ENCODE data around the gene TFIP11. TPM values are rescaled to one million over a fixed set of nuclear protein-coding genes. Genes with fewer than 3 reads are reported as not detected.

The TFIP11 gene
- total and polyA plus RNA-seq, 5 donors from 2014 or later = 31.9 to 109 (median 40.8) TPM

GRCh38 chr22:26540119-26540518, 27.8 kb upstream of the TFIP11 start:
- Mint-ChIP-seq H3K36me3 (peaks cover 30% of the 10 kb centered on the region), H3K27me3 (no peaks in the 10 kb centered on the region), H3K4me1 (peaks cover 0 to 20% (median 7%) of the 10 kb centered on the region in 4 donors), H3K9me3 (no peaks in the 10 kb centered on the region), H3K27ac (no peak overlapping the region), H3K4me3 (no peak overlapping the region)
- ATAC-seq (ENCODE audit: low read depth in 2 of 2) = no peak
- H3K9me3 ChIP-seq (ENCODE audit: control insufficient read depth in 2 of 2, low read length in 2 of 2) = no peaks in the 10 kb centered on the region
- H3K27ac ChIP-seq (ENCODE audit: insufficient read depth, low read length, poor library complexity, severe bottlenecking) = no peak overlapping the region
- DNase-seq = no peak
- peaks cover 3% of the 10 kb centered on the region for H3K4me1 ChIP-seq (ENCODE audit: control insufficient read depth, insufficient read depth, low read length, poor library complexity, severe bottlenecking)
- H3K36me3 ChIP-seq (ENCODE audit: control insufficient read depth, insufficient read depth, low read length) = peaks cover 44% of the 10 kb centered on the region
- H3K4me3 ChIP-seq (ENCODE audit: low read depth, low read length) = no peak overlapping the region
- no peaks in the 10 kb centered on the region for H3K27me3 ChIP-seq (ENCODE audit: control insufficient read depth, insufficient read depth, low read length)

DNA sequence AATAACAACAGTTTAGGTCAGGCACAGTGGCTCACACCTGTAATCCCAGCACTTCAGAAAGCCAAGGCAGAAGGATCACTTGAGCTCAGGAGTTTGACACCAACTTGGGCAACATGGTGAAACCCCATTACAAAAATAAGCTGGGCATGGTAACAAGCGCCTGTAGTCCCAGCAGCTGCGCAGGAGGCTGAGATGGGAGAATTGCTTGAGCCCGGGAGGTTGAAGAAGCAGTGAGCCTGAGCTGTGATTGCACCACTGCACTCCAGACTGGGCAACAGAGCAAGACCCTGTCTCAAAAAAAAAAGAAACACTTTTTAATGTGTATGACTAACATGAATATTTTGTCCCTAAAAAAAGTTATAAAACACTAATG, 24.5 kb upstream of the TFIP11 start:
- H3K4me1 Mint-ChIP-seq = peaks cover 0 to 23% (median 6%) of the 10 kb centered on the region in 4 donors
- peaks cover 35% of the 10 kb centered on the region for H3K36me3 Mint-ChIP-seq
- H3K9me3 Mint-ChIP-seq = no peaks in the 10 kb centered on the region
- Histone ChIP-seq H3K4me3 (ENCODE audit: low read depth, low read length) (no peak overlapping the region), H3K9me3 (ENCODE audit: control insufficient read depth in 2 of 2, low read length in 2 of 2) (no peaks in the 10 kb centered on the region), H3K27me3 (ENCODE audit: control insufficient read depth, insufficient read depth, low read length) (no peaks in the 10 kb centered on the region), H3K4me1 (ENCODE audit: control insufficient read depth, insufficient read depth, low read length, poor library complexity, severe bottlenecking) (peaks cover 2% of the 10 kb centered on the region), H3K36me3 (ENCODE audit: control insufficient read depth, insufficient read depth, low read length) (peaks cover 49% of the 10 kb centered on the region), H3K27ac (ENCODE audit: insufficient read depth, low read length, poor library complexity, severe bottlenecking) (no peak overlapping the region)
- no peak for ATAC-seq (ENCODE audit: low read depth in 2 of 2)
- H3K27me3 Mint-ChIP-seq = no peaks in the 10 kb centered on the region
- H3K27ac Mint-ChIP-seq = peak overlapping the region in 1 of 3 donors; percentile 56
- DNase-seq = no peak
- H3K4me3 Mint-ChIP-seq = no peak overlapping the region

- no peaks in the 10 kb centered on the region for H3K27me3 Mint-ChIP-seq
- ATAC-seq (ENCODE audit: low read depth in 2 of 2) (no peak), DNase-seq (no peak)
- Histone ChIP-seq H3K36me3 (ENCODE audit: control insufficient read depth, insufficient read depth, low read length) (peaks cover 54% of the 10 kb centered on the region), H3K9me3 (ENCODE audit: control insufficient read depth in 2 of 2, low read length in 2 of 2) (no peaks in the 10 kb centered on the region), H3K27me3 (ENCODE audit: control insufficient read depth, insufficient read depth, low read length) (no peaks in the 10 kb centered on the region), H3K4me1 (ENCODE audit: control insufficient read depth, insufficient read depth, low read length, poor library complexity, severe bottlenecking) (peaks cover 2% of the 10 kb centered on the region), H3K4me3 (ENCODE audit: low read depth, low read length) (no peak overlapping the region), H3K27ac (ENCODE audit: insufficient read depth, low read length, poor library complexity, severe bottlenecking) (no peak overlapping the region)
- H3K9me3 Mint-ChIP-seq = no peaks in the 10 kb centered on the region
- peaks cover 0 to 23% (median 6%) of the 10 kb centered on the region in 4 donors for H3K4me1 Mint-ChIP-seq
- H3K27ac Mint-ChIP-seq = peak overlapping the region in 1 of 3 donors; percentile 56
- H3K4me3 Mint-ChIP-seq = no peak overlapping the region
- peaks cover 40% of the 10 kb centered on the region for H3K36me3 Mint-ChIP-seq
Observed at GRCh38 chr22:26536056-26536761, 23.9 kb upstream of the TFIP11 start.

DNA sequence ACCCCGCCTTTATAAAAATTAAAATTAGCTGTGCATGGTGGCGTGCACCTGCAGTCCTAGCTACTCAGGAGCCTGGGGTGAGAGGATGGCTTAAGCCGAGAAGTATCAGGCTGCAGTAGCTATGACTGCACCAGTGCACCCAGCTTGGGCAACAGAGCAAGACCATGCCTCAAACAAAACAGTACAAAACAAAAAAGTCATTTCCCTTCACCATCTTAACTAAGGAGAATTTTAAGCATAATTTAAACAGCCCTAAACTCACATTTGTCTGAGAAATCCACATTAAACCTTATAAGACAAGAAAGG, 23.3 kb upstream of the TFIP11 start:
- Mint-ChIP-seq H3K36me3 (peaks cover 41% of the 10 kb centered on the region), H3K4me3 (no peak overlapping the region), H3K27me3 (no peaks in the 10 kb centered on the region), H3K9me3 (no peaks in the 10 kb centered on the region), H3K27ac (peak overlapping the region in 2 of 3 donors; percentile 75 to 82), H3K4me1 (peaks cover 0 to 23% (median 6%) of the 10 kb centered on the region in 4 donors)
- Histone ChIP-seq H3K4me3 (ENCODE audit: low read depth, low read length) (no peak overlapping the region), H3K27me3 (ENCODE audit: control insufficient read depth, insufficient read depth, low read length) (no peaks in the 10 kb centered on the region), H3K9me3 (ENCODE audit: control insufficient read depth in 2 of 2, low read length in 2 of 2) (no peaks in the 10 kb centered on the region), H3K4me1 (ENCODE audit: control insufficient read depth, insufficient read depth, low read length, poor library complexity, severe bottlenecking) (peaks cover 2% of the 10 kb centered on the region), H3K27ac (ENCODE audit: insufficient read depth, low read length, poor library complexity, severe bottlenecking) (no peak overlapping the region), H3K36me3 (ENCODE audit: control insufficient read depth, insufficient read depth, low read length) (peaks cover 52% of the 10 kb centered on the region)
- ATAC-seq (ENCODE audit: low read depth in 2 of 2) (no peak), DNase-seq (no peak)

GRCh38 chr22:26534874-26535602, 22.8 kb upstream of the TFIP11 start:
- peak in 1 of 2 donors; percentile 20 for ATAC-seq (ENCODE audit: low read depth in 2 of 2)
- peak overlapping the region; percentile 41 for H3K4me3 ChIP-seq (ENCODE audit: low read depth, low read length)
- H3K36me3 Mint-ChIP-seq = peaks cover 40% of the 10 kb centered on the region

GRCh38 chr22:26534171-26534855, 22.0 kb upstream of the TFIP11 start:
- H3K27ac Mint-ChIP-seq = peak overlapping the region in 1 of 3 donors; percentile 82

More at GRCh38 chr22:26534874-26535602, 22.8 kb upstream of the TFIP11 start:
- Mint-ChIP-seq H3K9me3 (no peaks in the 10 kb centered on the region), H3K4me1 (peaks cover 0 to 23% (median 6%) of the 10 kb centered on the region in 4 donors), H3K27me3 (no peaks in the 10 kb centered on the region), H3K27ac (peak overlapping the region in 2 of 3 donors; percentile 75 to 82), H3K4me3 (peak overlapping the region in 2 of 4 donors; percentile 41 to 72)
- peak overlapping the region; percentile 38 for H3K27ac ChIP-seq (ENCODE audit: insufficient read depth, low read length, poor library complexity, severe bottlenecking)
- H3K4me1 ChIP-seq (ENCODE audit: control insufficient read depth, insufficient read depth, low read length, poor library complexity, severe bottlenecking) = peaks cover 2% of the 10 kb centered on the region
- DNase-seq = no peak
- H3K27me3 ChIP-seq (ENCODE audit: control insufficient read depth, insufficient read depth, low read length) = no peaks in the 10 kb centered on the region
- no peaks in the 10 kb centered on the region for H3K9me3 ChIP-seq (ENCODE audit: control insufficient read depth in 2 of 2, low read length in 2 of 2)
- H3K36me3 ChIP-seq (ENCODE audit: control insufficient read depth, insufficient read depth, low read length) = peaks cover 51% of the 10 kb centered on the region

DNA sequence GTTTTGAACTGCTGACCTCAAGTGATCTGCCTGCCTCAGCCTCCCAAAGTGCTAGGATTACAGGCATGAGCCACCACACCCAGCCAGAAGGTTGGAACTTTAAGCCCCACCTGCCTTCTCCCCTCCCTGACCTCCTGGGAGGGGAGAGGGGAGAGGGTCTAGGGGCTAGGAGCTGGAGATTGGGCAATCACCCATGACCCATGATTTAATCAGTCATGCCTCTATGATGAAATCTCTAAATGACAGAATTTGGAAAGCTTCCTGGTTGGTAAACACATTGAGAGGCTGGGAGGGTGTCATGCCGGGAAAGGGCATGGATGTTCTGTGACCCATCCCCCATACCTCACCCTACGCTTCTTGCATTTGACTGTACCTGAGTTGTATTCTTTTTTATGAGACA, 17.1 kb upstream of the TFIP11 start:
- H3K4me3 ChIP-seq (ENCODE audit: low read depth, low read length) = no peak overlapping the region
- Mint-ChIP-seq H3K4me3 (no peak overlapping the region), H3K9me3 (no peaks in the 10 kb centered on the region), H3K27me3 (no peaks in the 10 kb centered on the region), H3K36me3 (peaks cover 50% of the 10 kb centered on the region), H3K27ac (no peak overlapping the region), H3K4me1 (peaks cover 0 to 7% (median 3%) of the 10 kb centered on the region in 4 donors)
- H3K27me3 ChIP-seq (ENCODE audit: control insufficient read depth, insufficient read depth, low read length) = no peaks in the 10 kb centered on the region
- H3K36me3 ChIP-seq (ENCODE audit: control insufficient read depth, insufficient read depth, low read length) = peaks cover 62% of the 10 kb centered on the region
- DNase-seq (no peak), ATAC-seq (ENCODE audit: low read depth in 2 of 2) (no peak)
- H3K9me3 ChIP-seq (ENCODE audit: control insufficient read depth in 2 of 2, low read length in 2 of 2) = no peaks in the 10 kb centered on the region
- no peaks in the 10 kb centered on the region for H3K4me1 ChIP-seq (ENCODE audit: control insufficient read depth, insufficient read depth, low read length, poor library complexity, severe bottlenecking)
- H3K27ac ChIP-seq (ENCODE audit: insufficient read depth, low read length, poor library complexity, severe bottlenecking) = no peak overlapping the region

More at GRCh38 chr22:26534171-26534855, 22.0 kb upstream of the TFIP11 start:
- no peak overlapping the region for H3K4me3 Mint-ChIP-seq
- Histone ChIP-seq H3K4me3 (ENCODE audit: low read depth, low read length) (no peak overlapping the region), H3K9me3 (ENCODE audit: control insufficient read depth in 2 of 2, low read length in 2 of 2) (no peaks in the 10 kb centered on the region), H3K4me1 (ENCODE audit: control insufficient read depth, insufficient read depth, low read length, poor library complexity, severe bottlenecking) (peaks cover 2% of the 10 kb centered on the region), H3K27me3 (ENCODE audit: control insufficient read depth, insufficient read depth, low read length) (no peaks in the 10 kb centered on the region), H3K27ac (ENCODE audit: insufficient read depth, low read length, poor library complexity, severe bottlenecking) (peak overlapping the region; percentile 38), H3K36me3 (ENCODE audit: control insufficient read depth, insufficient read depth, low read length) (peaks cover 50% of the 10 kb centered on the region)
- DNase-seq = no peak
- ATAC-seq (ENCODE audit: low read depth in 2 of 2) = no peak
- H3K9me3 Mint-ChIP-seq = no peaks in the 10 kb centered on the region
- no peaks in the 10 kb centered on the region for H3K27me3 Mint-ChIP-seq
- H3K36me3 Mint-ChIP-seq = peaks cover 46% of the 10 kb centered on the region
- peaks cover 0 to 23% (median 6%) of the 10 kb centered on the region in 4 donors for H3K4me1 Mint-ChIP-seq
